ENCODE measurements around the gene CLDN9.

CLDN9 gene, protein sequence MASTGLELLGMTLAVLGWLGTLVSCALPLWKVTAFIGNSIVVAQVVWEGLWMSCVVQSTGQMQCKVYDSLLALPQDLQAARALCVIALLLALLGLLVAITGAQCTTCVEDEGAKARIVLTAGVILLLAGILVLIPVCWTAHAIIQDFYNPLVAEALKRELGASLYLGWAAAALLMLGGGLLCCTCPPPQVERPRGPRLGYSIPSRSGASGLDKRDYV

DNA sequence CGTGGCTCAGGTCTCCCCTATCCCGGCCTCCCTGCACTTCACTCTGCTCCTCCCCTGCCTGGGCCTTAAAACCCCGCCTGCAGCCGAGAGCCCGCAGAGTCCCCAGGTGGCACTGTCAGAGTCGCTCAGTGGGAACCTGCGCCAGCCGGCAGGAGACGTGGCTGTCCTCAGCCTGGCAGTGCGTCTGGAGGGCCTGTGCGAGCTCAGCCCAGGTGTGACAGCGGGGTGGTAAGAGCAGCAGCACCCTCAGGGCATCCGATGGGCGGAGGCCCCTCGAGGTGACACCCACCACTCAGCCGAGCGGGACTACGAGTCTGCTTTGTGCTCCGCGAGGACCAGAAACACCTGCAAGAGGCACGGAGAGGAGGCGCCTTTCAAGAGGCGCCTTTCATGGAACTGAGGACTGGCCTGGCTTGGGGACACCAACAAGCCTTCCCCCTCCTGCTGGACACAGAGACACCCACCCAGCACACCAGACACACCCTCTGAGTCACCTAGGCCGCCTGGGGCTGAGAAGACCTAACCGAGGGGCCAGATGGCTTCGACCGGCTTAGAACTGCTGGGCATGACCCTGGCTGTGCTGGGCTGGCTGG is at the start of gene CLDN9:
Gene CLDN9, plus strand, starts transcription at position 96 of the 593 bp plus-strand sequence. Its CDS starts 440 bp downstream, at position 536.
- DNase-seq = no peak

DNA sequence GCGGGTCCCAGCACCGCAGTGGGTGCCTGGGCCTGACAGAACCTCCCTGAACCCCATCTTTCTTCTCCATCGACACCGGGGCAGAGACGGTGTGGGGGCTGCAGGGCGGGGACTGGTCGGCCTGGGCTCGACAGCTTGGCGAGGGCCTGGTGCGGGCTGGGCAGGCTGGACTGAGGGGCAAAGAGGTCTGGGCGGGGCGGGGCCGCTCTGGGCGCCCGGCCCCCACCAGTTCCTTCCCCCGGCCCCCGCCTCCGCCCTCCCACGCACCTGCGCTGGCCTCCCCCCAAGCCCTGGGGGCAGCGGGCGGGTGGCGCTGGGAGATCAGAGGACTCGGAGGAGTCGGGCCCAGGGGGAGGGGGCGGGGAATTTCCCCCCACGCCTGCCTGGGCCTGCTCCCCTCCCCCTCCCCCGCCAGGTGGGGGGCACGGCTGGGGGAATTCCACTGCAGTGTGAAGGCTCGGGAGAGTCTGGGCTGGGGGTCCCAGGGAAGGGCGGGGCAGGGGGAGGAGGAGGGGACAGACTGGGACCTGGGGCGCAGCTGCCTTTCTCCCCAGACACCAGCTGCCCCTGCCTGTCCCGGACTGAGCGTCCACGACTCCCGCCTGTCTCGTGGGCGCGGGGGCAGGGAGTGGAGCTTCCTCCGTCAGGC is 49.5 kb upstream of the CLDN9 start:
- DNase-seq = no peak

DNA sequence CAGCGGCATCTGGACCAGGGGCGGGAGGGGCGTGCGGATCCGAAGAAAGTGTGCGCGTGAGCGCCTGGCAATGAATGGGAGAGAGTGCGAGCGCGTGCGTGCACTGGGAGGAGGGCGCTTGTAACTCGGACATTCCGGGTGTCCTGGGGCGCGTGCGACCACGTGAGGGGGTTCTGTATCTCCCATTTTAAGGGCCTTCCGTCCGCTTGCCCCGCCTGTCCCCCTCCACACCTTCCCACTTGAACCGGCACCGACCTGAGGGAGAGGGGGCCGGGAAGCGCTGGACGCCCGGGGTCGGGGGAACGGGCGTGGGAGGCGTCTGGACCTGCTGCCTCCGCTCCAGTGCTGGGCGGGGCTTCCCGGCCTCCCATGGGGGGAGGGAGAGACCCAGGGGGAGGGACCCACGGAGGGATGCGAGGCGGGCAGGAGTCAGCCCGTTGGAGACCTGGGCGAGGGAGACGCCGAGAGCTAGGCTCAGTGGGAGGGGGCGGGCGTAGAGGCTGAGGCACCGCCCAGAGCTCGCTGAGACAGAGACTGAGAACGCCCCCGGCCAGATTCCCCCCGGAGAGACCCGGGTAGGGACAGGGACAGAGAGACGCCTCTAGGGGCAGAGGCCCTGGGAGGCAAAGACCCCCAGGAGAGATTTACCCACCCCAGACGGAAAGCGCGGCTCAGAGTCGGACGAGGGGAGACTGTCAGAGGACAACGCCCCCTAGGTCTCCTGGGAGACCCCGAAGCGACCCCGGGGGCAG is 48.8 kb upstream of the CLDN9 start, which contains the start of gene KREMEN2:
Gene KREMEN2, plus strand, starts transcription at position 553 of the 752 bp plus-strand sequence. CDS start 246 bp downstream, outside the sequence.
- DNase-seq = no peak

DNA sequence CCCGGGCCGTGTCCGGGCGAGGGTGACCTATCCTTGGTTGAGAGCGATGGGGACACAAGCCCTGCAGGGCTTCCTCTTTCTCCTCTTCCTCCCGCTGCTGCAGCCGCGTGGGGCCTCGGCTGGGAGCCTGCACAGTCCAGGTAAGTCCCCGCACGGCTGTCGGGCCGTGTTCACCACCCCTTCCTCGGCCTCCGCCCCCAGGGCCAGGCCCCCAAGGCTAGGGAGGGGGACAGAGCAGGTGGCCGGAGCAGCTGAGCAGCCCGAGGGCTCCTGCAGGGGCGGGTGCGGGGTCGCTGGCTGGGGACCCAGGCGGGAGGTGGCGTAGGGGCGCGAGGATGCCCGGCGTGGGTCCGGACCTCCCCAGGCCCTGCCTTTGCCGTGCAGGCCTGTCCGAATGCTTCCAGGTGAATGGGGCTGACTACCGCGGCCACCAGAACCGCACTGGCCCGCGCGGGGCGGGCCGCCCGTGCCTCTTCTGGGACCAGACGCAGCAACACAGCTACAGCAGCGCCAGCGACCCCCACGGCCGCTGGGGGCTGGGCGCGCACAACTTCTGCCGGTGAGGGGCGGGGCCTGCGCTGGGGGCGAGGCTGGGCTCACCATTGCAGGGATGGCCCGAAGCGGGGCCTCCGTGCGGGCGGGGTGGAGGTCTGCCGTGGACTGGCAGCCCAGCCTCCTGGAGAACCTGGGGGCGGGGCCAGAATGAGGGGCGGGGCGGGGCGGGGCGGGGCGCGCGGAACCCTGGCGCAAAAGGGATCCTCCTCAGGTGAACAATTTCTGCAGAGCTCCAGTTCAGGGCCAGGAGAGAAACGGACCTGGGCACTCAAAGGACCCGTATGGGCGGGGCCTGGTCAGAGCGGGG is 48.0 kb upstream of the CLDN9 start:
- peak; percentile 27 for DNase-seq

DNA sequence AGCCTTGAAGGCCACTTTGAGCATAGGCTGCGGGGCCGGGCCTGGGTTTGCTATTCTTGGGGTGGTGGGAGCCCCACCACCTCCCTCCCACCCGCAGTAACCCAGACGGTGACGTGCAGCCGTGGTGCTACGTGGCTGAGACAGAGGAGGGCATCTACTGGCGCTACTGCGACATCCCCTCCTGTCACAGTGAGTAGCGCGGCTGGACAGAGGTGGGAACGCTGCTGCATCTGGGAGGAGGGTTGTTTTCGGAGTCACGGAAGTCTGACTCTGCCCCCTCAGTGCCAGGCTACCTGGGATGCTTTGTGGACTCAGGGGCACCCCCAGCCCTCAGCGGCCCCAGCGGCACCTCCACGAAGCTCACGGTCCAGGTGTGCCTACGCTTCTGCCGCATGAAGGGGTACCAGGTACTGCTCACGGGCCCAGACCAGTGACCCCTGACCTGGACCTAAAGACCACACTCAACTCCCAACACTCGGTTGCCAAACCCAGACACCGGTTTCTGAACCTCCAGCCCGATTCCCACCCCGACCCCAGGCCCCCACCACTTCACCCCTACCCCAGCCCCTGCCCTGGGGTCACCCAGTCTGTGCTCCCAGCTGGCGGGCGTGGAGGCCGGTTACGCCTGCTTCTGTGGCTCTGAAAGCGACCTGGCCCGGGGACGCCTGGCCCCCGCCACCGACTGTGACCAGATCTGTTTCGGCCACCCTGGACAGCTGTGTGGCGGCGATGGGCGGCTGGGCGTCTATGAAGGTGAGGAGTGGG is 46.5 kb upstream of the CLDN9 start:
- no peak for DNase-seq

DNA sequence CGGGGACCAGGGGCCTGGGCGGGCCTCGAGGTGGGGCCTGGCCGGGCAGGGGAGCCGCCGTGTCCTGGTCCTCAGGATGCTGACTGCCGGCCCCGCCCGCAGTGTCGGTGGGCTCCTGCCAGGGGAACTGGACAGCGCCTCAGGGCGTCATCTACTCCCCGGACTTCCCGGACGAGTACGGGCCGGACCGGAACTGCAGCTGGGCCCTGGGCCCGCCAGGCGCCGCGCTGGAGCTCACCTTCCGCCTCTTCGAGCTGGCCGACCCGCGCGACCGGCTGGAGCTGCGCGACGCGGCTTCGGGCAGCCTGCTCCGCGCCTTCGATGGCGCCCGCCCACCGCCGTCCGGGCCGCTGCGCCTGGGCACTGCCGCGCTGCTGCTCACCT is 45.9 kb upstream of the CLDN9 start:
- no peak for DNase-seq

DNA sequence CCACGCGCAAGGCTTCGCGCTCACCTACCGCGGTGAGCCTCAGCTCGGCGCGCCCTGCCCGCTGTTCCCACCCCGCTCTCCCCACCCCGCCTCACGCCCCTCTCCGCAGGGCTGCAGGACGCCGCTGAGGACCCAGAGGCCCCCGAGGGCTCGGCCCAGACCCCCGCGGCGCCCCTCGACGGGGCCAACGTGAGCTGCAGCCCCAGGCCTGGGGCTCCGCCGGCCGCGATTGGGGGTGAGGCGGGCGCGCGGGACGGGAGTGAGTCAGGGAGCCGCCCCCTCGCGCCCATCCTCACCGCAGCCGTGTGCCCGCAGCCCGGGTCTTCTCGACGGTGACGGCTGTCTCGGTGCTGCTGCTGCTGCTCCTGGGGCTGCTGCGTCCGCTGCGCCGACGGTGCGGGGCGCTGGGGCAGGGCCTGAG is 45.5 kb upstream of the CLDN9 start:
- DNase-seq = no peak

DNA sequence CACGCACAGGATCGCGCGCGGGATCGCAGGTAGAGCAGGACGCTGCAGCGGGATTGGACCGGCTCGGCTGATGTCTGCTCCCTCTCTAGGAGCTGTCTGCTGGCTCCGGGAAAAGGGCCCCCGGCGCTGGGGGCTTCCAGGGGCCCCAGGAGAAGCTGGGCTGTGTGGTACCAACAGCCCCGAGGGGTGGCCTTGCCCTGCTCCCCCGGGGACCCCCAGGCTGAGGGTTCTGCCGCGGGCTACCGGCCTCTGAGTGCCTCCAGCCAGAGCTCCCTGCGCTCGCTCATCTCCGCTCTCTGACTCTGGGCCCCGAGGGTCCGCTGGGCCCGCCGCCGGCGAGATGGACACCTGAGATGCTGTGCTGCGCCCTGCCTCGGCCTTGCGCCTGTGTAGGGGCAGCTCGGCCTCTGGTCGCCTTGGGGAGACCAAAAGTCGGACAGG is 45.0 kb upstream of the CLDN9 start:
- DNase-seq = no peak

DNA sequence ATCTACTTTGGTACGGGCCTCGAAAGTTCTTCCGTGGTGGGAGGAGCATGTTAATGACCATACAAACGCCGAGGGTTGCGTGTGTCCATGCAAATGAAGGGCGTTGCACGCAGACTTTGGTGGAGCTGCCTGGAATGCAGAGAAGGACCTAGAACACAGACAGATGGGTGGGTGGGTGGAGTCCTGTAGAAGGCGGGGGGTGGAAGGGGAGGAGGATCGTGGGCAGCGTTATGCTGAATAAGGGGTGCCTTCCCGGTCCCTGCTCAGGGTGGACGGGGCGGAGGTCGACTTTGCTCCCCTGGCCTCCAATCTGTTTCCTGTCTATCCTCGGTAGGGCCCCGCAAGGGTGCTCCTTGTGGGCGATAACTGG is 44.4 kb upstream of the CLDN9 start:
- no peak for DNase-seq

DNA sequence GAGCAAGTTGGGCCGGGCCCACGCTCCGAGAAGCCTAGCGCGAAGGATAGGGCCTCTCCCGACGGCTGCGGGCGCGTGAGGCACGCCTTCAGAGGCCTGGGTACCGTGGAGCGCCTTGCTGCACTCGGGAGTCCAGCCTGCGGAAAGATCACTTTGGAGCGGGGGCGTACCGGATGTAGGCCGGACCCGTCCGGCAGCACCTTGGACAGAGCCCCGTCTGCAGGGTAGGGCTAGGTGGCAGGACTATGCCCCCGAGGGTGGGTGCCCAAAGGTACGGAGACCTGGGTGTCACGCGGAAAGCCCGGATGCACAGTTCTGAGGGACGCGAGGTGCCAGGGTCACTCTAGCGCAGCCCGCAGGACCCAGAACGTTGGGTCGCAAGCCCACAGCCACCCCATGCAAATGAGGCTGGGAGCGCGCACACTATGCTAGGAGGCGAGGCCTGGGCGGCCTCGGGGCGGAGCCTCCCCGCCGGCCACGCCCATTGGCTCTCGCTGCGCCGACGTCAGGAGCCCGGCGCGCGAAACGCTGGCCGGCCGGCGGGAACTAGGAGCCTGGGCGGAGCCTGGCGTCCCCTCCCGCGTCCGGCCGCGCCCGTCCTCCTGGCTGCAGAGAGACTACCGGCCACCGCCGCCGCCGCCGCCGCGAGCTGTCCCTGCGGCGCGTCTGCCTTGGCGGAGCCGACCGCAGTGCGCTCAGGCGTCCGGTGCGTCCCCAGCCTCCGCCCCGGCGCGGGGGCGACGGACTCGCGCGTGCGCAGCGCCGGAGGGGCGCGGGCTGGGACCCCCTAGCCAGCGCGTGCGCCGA is 43.8 kb upstream of the CLDN9 start, which contains the start of gene PAQR4:
Gene PAQR4, plus strand, starts transcription at position 611 of the 807 bp plus-strand sequence. CDS start 327 bp downstream, outside the sequence.
- no peak for DNase-seq

DNA sequence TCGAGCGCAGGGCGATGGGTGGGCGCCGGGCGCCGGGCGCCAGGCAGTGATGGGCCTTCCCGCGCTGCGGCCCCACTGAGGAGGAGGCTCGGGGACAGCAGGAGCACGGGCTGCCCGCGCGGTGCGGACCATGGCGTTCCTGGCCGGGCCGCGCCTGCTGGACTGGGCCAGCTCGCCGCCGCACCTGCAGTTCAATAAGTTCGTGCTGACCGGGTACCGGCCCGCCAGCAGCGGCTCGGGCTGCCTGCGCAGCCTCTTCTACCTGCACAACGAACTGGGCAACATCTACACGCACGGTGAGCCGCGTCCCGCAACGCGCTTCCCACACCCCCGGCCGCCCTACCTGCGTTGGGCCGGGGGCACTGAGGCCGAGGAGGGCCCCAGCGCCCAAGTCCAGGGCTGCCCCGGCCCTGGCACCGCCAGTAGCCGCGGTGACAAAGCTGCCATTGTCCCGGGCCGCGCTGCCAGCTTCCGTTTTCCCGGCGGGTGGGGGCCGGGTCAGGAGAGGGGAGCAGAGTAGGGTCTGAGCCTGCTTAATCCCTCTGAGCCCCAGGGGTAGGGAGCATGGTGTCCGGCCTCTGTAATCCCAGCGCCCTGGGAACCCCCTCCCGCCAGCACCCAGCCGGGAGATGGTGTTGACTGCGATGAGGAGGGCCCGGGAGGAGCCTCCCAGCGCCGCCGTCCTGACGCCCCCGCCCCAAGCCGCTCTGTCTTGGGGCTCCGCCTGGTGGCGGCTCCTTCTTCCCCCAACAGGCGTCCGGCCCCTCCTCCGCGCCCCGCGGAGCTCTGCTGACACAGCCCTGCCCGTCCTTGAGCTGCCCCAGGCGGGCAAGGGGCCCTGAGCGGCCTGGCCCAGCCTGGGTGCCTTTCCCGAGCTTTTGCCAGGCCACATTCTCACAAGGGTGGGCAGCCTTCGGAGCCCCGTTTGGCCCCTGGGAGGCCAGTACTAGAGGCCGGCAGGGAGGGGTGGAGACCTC is 42.9 kb upstream of the CLDN9 start:
- peak; percentile 22 for DNase-seq

DNA sequence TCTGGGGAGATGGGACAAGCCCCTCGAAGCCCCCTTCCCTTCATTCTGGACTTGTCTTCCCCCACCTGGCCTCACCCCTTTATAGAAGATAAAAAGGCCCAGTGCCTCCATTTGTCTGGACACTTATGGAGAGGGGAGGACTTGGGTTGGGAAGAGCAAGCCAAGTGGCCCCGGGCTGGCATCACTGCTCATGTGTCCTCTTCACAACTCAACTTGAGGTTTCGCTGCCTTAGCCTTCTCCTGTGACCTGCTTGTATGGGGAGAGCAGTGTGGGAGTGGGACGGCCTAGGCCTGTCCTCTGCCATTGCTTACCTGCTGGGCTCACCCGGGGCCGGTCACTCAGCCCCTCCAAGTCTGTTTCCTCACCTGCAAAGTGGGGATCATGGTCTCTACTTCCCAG is 42.2 kb upstream of the CLDN9 start:
- no peak for DNase-seq

DNA sequence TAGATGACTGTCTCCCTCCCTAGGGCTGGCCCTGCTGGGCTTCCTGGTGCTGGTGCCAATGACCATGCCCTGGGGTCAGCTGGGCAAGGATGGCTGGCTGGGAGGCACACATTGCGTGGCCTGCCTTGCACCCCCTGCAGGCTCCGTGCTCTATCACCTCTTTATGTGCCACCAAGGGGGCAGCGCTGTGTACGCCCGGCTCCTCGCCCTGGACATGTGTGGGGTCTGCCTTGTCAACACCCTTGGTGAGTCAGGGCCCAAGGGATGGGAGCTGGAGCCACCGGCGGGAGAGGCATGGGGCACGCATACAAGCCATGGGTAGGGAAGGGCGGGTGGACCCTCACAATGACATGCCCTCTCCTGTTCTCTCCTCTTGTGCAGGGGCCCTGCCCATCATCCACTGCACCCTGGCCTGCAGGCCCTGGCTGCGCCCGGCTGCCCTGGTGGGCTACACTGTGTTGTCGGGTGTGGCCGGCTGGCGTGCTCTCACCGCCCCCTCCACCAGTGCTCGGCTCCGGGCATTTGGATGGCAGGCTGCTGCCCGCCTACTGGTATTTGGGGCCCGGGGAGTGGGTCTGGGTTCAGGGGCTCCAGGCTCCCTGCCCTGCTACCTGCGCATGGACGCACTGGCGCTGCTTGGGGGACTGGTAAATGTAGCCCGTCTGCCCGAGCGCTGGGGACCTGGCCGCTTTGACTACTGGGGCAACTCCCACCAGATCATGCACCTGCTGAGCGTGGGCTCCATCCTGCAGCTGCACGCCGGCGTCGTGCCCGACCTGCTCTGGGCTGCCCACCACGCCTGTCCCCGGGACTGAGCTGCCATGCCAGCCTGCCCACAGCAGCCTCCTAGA is 41.4 kb upstream of the CLDN9 start:
- DNase-seq = no peak

DNA sequence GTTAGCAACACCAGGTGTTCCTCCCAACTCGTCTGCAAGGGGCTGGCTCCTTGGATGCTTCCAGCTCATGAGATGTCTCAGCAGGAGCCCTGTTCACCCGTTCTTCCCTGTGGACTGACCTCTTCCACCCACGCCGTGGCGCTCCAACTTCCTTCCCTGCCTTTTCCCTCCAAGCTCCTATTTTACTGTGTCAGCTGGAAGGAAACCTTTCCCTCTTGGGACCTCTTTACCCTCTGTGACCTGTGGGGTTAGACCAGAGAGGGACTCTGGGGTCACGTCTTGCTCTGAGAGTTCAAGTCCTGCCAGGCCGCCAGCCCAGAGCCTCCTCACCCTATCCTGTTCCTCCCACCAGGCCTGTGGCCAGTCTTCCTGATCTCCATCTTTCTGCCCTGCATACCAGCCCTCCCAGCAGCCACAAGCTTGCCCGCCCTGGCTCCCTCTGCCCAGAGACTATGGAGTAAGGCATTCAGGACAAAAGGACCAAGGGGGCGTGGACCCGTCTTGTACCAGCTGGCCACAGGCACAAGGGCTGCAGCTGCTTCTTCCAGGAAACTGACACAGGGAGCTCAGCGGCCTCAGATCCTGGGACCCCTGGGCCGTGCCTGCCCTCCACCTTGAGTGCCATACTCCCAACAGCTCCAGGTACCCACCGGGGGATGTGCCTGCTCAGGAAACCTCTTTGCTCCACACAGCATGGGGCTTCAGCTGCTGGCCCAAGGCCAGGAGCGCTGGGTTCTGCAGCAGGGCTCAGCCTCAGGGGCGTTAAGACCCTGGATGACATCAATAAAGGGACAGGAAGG is 40.5 kb upstream of the CLDN9 start:
- no peak for DNase-seq

DNA sequence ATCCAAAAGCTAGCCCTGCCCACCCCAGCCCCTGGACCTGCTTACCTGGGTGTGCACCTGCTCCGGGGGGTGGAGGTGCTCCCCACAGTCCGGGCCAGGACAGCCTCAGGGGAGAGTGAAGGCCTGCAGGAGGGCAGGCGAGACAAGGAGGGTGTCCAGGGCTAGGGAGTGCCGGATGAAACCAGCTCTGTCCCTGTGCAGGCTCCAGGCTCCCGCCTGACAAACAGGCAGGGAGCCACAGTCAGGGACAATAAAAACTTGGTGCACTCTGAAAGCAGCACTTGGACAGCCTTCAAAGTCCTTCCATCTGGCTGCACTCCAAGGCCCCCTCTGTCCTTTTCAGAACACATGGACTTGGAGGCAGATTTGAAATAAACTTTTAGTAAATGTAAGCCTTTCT is 39.6 kb upstream of the CLDN9 start:
- no peak for DNase-seq

DNA sequence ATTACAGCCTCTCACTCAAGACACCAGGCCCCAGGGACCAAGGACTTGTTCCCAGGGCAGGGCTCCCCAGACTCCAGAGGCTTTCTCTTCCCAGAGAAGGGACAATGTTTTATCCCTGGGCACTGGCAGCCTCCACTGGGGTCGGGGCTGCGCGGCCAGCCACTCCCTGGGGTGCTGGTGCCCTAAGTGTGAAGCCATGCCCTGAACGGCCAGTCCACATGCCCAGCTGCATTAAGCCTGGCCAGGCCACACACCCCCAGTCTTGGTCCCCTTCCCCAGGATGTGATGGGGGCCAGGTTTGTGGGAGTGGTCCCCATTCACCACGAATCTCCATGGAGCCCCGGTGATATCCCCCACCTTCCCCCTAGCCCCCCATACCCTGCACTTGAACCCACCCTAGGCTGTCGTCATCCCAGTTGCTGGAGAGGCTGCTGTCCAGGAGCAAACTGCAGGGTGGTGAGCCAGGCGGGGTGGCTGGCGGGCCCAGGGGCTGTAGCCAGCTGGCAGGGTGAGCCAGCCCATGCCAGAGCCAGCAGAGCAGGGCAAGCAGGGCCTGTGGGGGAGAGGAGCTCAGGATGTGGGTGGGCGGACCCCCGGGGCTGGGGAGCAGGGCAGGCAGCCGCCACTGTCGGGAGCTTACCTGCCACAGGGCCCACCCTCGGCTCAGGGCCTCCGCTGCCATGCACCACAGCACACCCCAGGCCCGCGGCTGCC is 39.0 kb upstream of the CLDN9 start:
- no peak for DNase-seq
